Measurements from ENCODE around the gene PPTC7.
"Not testable (repeated sequence)": the region's sequence is repeated elsewhere in the genome, so short reads cannot be mapped to it uniquely, and the experiment has no call there.

Gene PPTC7, protein sequence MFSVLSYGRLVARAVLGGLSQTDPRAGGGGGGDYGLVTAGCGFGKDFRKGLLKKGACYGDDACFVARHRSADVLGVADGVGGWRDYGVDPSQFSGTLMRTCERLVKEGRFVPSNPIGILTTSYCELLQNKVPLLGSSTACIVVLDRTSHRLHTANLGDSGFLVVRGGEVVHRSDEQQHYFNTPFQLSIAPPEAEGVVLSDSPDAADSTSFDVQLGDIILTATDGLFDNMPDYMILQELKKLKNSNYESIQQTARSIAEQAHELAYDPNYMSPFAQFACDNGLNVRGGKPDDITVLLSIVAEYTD

GRCh38 chr12:110583137-110584059, at the start of gene PPTC7:
Gene PPTC7, minus strand, starts transcription at chr12:110583318. Its CDS starts 287 bp downstream, at chr12:110583031.
- DNase-seq (ENCODE audit: low spot score) = peak; percentile 99

- peak; percentile 54 for DNase-seq (ENCODE audit: low spot score)
Measured at GRCh38 chr12:110627500-110628195, 44.5 kb upstream of the PPTC7 start.

- DNase-seq (ENCODE audit: low spot score) = no peak
Measured at GRCh38 chr12:110622582-110622981, 39.5 kb upstream of the PPTC7 start.

GRCh38 chr12:110619534-110619953, 36.4 kb upstream of the PPTC7 start:
- peak; percentile 65 for DNase-seq (ENCODE audit: low spot score)

GRCh38 chr12:110616471-110617115, 33.5 kb upstream of the PPTC7 start:
- no peak for DNase-seq (ENCODE audit: low spot score)

GRCh38 chr12:110615171-110615570, 32.1 kb upstream of the PPTC7 start:
- no peak for DNase-seq (ENCODE audit: low spot score)

DNA sequence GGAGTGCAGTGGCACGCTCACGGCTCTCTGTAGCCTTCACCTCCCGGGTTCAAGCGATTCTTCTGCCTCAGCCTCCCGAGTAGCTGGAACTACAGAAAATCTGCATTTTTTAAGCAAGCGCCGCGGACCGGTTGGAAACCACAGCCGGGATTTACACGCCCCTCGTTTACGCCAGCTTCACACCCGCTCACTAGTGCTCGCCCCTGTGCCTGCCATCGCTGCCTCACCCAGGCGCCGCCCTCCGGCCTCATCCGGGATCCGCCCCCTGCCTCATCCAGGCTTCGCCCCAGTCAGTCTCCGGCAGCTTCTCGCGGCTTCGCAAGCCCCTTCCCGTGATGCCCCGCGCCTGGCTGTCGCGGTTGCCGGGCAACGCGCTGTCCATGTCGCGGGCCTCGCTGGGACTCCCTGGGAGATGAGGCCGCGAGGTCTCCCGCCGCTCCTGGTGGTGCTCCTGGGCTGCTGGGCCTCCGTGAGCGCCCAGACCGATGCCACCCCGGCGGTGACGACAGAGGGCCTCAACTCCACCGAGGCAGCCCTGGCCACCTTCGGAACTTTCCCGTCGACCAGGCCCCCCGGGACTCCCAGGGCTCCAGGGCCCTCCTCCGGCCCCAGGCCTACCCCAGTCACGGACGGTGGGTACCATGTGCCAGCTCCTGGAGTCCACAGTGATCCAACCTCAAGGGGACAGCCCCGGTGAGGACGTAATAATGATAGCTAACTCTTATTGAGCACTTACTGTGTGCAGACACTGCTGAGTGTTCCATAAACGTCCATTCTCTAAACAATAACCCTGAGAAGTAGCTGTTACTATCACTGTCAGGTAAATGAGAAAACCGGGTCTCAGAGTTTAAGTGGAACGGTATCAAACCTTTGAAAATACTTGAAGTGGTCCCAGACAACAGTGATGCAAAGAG, 30.9 kb upstream of the PPTC7 start, which contains the start of gene TCTN1:
Gene TCTN1, plus strand, starts transcription at position 359 of the 914 bp plus-strand sequence. Its CDS starts 54 bp downstream, at position 413.
- DNase-seq (ENCODE audit: low spot score) = peak; percentile 95

DNA sequence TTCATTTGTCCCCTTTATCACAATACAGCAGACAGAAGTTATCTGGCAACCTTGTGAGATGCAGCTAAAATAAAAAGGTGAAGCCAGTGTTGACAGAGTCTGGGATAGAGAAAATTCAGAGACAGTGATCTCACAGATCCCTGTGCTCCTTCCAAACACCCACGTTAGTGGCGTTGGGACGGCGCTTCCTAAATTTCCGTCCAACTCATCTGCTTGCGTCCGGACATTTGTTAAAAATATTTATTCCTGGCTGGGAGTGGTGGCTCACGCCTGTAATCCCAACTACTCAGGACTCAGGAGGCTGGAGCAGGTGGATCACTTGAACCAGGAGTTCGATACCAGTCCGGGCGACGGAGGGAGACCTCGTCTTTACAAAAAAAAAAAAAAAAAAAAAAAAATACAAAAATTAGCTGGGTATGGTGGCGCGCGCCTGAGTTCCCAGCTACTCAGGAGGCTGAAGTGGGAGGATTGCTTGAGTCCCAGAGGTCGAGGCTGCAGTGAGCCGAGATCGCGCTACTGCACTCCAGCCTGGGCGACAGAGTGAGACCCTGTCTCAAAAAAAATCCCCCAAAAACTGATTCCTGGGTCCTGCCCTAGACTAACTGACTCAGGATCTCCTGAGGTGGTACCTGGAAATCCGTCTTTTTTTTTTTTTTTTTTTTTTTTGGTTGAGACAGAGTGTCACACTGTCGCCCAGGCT, 30.1 kb upstream of the PPTC7 start:
- no peak for DNase-seq (ENCODE audit: low spot score)

GRCh38 chr12:110606253-110606611, 23.1 kb upstream of the PPTC7 start:
- no peak for DNase-seq (ENCODE audit: low spot score)

- peak; percentile 83 for DNase-seq (ENCODE audit: low spot score)
Measured at GRCh38 chr12:110602085-110602814, 19.1 kb upstream of the PPTC7 start.

DNA sequence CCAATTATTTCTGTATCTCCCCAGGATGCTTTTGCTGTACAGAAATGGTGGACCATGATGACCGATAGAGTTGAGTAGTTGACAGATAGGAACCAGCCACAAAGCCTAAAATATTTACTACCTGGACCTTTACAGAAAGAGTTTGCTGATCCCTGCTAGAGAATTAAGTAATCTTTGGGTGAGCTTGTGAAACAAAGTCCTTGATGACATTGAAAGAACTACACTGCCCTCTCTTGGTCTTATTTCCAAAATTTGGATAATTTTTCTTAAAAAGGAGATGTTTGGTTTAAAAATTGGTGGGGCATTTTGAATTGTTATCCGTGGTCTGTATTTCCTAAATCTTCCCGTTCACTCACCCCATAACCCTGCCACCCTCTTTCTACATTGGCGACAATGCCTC, 17.1 kb upstream of the PPTC7 start:
- peak; percentile 78 for DNase-seq (ENCODE audit: low spot score)

- no peak for DNase-seq (ENCODE audit: low spot score)
Measured at GRCh38 chr12:110599334-110599733, 16.2 kb upstream of the PPTC7 start.

- no peak for DNase-seq (ENCODE audit: low spot score)
Measured at GRCh38 chr12:110597885-110598284, 14.8 kb upstream of the PPTC7 start.

- DNase-seq (ENCODE audit: low spot score) = not testable (repeated sequence)
Measured at GRCh38 chr12:110592919-110593318, 9.8 kb upstream of the PPTC7 start.

DNA sequence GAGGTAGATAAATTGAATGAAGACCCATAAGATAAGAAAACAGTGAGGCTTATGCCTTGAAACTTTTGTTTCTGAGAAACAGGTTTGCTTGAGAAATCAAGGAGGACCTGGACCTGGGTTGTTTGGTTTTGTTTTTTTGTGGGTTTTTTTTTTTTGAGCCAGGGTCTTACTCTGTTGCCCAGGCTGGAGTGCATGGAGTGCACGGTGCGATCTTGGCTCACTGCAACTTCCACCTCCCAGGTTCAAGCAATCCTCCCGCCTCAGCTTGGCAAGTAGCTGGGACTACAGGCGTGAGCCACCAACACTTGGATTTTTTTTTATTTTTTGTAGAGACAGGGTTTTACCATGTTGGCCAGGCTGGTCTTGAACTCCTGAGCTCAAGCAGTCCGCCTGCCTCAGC, 9.0 kb upstream of the PPTC7 start:
- no peak for DNase-seq (ENCODE audit: low spot score)

DNA sequence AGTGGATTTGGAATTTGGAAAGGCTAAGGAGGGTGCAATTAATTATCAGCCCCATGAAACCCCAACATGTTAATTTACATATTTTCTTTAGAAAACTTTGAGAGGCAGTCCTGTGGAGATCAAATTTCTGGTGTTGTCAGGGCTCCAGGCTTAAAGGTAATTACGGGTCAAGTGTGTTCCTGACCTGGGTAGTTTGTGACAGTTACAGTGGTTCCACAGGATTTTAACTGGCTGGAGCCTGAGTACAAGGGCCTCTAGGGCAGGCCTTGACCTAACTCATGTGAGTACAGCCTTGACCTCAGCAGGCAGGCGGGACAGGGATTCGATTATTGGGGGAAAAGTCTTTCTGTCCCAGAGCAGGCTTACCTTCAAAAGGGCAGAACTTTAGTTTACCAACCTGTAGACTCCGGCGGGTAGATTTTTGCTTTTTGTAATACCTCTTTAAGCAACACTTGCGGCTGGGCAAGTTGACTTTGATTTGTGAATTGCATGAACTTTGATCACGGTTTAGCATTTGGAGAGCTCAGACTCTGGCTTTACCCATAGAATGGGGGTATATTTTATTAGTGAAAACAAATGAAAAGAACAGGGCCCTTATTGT, 8.4 kb upstream of the PPTC7 start:
- DNase-seq (ENCODE audit: low spot score) = no peak

DNA sequence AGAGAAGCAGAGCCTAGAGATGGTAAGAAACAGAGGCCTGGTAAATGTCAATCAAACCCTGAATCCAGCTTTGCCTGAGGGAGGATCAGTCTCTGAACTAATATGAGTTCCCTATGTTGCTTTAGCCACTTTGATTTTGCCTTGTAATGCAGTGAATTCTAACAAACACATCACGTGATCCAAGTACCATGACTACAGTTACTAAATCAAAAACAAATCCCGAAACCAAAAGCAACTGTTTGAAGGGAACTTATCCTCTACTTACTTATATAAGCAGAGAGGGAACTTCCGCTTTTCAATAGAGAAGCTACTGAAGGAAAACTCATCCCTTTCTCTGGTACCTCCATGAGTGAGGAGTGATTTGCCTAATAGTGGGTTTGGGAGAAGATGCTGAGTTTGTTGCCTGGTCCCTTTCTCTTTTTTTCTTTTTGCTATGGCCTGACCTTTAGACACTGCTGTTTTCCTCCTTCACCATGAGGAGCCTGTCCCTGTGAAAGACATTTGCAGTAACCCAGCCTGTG, 7.7 kb upstream of the PPTC7 start:
- DNase-seq (ENCODE audit: low spot score) = peak; percentile 95

- no peak for DNase-seq (ENCODE audit: low spot score)
Measured at GRCh38 chr12:110590059-110590458, 6.9 kb upstream of the PPTC7 start.

DNA sequence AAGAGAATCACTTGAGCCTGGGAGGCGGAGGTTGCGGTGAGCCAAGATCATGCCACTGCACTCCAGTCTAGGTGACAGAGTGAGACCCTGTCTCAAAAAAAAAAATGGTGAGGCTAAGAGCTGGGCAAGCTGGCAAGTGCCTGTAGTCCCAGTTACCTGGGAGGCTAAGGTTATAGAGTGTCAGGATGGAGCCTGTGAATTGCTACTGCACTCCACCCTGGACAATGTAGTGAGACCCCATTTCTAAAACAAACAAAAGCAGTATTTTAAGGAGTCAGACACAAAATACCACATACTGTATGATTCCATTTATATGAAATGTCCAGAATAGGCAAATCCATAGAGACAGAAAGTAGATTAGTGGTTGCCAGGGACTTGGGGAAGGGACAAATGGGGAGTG, 4.0 kb upstream of the PPTC7 start:
- not testable (repeated sequence) for DNase-seq (ENCODE audit: low spot score)

Measured in NAMALWA (cell line).